Activated naive CD8-positive, alpha-beta T cell (primary cell): ENCODE measurements around the gene TYMS.
"Not testable (repeated sequence)": the region's sequence is repeated elsewhere in the genome, so short reads cannot be mapped to it uniquely, and the experiment has no call there.

Experiments used
- H3K27ac Mint-ChIP-seq: one replicate; pipeline ENCODE4 v1.8.0; 2021; ENCODE audit warnings: mixed read lengths
- H3K27me3 Mint-ChIP-seq: one replicate; pipeline ENCODE4 v1.8.0; 2021; ENCODE audit warnings: mixed read lengths
- H3K36me3 Mint-ChIP-seq: one replicate; pipeline ENCODE4 v1.8.0; 2021; ENCODE audit warnings: mixed read lengths
- H3K4me1 Mint-ChIP-seq: one replicate; pipeline ENCODE4 v1.8.0; 2021; ENCODE audit warnings: low read depth, mixed read lengths
- H3K4me3 Mint-ChIP-seq: one replicate; pipeline ENCODE4 v1.8.0; 2021; ENCODE audit warnings: mild to moderate bottlenecking, mixed read lengths
- H3K9me3 Mint-ChIP-seq: one replicate; pipeline ENCODE4 v1.8.0; 2021; ENCODE audit warnings: low read depth, mixed read lengths

Gene TYMS

DNA sequence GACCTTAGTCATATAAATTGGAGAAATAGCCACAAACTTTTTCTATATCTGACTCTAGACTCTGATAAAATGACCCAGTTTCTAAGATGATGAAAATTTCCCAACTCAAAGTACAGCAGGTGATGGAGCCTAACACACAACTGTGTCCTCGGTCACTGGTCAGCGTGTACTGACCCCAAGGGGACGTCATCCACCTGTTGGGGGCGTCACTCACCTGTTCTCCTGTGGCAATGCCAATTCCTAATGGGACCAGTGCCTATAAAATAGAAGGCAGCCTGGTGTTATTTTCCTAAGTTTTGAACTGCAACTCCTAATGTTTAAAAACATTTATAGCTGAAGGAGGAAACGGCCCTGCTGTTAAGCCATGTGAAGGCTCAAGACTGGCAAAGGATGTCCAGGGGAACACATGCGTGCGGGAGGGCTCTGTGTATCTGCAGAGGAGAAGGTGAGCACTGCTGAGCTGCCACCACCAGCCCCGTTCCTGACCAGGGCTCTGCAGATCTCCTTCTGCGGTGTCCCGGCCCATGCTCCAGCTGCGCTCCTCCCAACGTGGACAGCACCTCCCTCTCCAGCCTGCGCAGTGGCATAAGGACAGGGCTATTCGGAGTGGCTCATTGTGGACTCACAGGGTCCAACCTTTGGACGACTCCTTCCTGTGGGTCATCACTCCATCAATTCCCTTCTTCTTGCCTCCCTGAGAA, 21.2 kb downstream of the TYMS start:
- Mint-ChIP-seq H3K9me3 (no peaks in the 10 kb centered on the region), H3K36me3 (peaks cover 24% of the 10 kb centered on the region), H3K4me1 (peaks cover 15% of the 10 kb centered on the region), H3K27me3 (no peaks in the 10 kb centered on the region), H3K4me3 (no peak overlapping the region), H3K27ac (no peak overlapping the region)

DNA sequence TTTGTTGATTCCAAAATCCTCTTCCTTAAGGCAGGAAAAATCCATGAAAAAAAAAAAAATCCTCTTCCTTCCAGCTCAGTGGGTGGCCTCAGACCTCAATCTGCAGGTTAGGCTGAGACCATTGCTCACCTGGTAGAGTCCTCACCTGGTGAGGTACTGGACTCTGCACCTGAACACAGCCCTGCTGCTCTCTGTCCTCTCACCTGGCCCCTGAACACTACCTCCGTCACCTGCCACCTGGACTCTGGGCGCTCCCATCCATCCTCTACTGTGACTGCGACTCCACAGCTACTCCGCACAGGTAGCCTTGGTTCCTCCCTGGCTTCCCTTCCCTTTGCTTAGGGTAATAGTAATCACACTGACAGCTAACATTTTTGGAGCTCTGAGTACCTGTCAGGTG, 22.1 kb downstream of the TYMS start:
- Mint-ChIP-seq H3K4me1 (peaks cover 15% of the 10 kb centered on the region), H3K9me3 (no peaks in the 10 kb centered on the region), H3K27me3 (no peaks in the 10 kb centered on the region), H3K27ac (no peak overlapping the region), H3K4me3 (no peak overlapping the region), H3K36me3 (peaks cover 24% of the 10 kb centered on the region)

DNA sequence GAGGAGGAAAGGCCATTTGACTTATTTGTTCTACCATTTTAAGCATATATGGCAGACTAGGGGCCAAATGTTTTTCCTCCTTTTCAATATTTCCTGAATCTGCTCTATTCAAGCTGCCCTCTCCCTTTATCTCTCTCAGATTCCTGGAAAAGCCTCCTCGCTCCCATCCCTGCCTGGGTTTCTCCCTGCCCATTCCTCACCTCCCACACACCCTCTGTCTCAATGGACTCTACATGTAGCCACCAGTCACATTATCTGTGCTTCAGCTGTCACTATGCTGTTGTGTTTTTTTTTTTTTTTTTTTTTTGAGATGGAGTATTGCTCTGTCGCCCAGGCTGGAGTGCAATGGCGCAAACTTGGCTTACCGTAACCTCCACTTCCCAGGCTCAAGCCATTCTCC, 22.9 kb downstream of the TYMS start:
- H3K27me3 Mint-ChIP-seq, result no peaks in the 10 kb centered on the region
- peaks cover 15% of the 10 kb centered on the region for H3K4me1 Mint-ChIP-seq
- H3K27ac Mint-ChIP-seq, result peak overlapping the region; percentile 12
- H3K9me3 Mint-ChIP-seq, result no peaks in the 10 kb centered on the region
- H3K4me3 Mint-ChIP-seq, result no peak overlapping the region
- H3K36me3 Mint-ChIP-seq, result peaks cover 26% of the 10 kb centered on the region

DNA sequence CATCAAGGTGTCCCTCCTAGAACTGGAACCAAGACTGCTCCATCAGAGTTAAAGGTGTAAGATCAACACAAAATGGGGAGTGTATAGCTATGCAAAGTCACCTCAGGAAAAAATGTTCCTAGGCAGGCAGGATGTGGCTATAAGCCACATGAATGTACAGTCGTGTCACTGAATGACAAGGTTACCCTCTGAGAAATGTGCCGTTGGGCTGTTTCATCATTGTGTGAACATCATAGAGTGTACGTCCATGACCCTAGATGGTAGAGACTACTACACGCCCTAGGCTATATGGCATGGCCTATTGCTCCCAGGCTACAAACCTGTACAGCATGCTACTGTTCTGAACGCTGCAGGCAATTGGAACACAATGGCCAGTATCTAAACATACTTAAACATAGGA, 24.5 kb downstream of the TYMS start:
- H3K9me3 Mint-ChIP-seq, result no peaks in the 10 kb centered on the region
- H3K4me3 Mint-ChIP-seq, result peak overlapping the region; percentile 8
- H3K27ac Mint-ChIP-seq, result peak overlapping the region; percentile 67
- no peaks in the 10 kb centered on the region for H3K27me3 Mint-ChIP-seq
- peaks cover 28% of the 10 kb centered on the region for H3K36me3 Mint-ChIP-seq
- peaks cover 15% of the 10 kb centered on the region for H3K4me1 Mint-ChIP-seq

DNA sequence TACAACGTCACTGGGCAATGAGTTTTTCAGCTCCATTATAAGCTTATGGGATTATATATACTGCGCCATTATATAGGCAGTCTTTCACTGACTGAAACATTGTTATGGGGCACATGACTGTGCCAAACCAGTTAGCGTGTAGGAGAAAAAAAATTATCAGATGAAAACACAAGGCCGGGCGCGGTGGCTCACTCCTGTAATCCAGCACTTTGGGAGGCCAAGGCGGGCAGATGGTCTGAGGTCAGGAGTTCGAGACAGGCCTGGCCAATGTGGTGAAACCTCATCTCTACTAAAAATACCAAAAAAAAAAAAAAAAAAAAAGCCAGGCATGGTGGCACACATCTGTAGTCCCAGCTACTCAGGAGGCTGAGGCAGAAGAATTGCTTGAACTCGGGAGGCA, 25.0 kb downstream of the TYMS start:
- H3K4me1 Mint-ChIP-seq, result peaks cover 15% of the 10 kb centered on the region
- not testable (repeated sequence) for H3K9me3 Mint-ChIP-seq, H3K4me3 Mint-ChIP-seq, H3K27ac Mint-ChIP-seq, H3K27me3 Mint-ChIP-seq
- peaks cover 28% of the 10 kb centered on the region for H3K36me3 Mint-ChIP-seq

DNA sequence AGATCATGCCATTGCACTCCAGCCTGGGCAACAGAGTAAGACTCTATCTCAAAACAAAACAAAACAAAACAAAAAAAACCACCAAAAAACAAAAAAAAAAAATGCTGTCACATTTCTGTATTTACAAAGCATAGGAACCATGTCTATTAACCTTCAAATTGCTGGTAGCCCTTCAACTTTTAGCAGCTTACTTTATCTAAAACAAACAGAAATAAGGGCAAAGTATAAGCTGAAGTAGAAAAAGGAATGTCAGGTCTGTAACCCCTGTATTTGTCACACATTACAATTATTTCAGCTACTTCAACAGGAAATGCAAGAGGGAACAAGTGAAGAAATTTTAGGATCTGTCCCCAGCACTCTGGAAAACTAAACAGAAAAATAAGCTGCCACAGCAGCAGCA, 25.4 kb downstream of the TYMS start:
- Mint-ChIP-seq H3K36me3 (peaks cover 28% of the 10 kb centered on the region), H3K4me3 (no peak overlapping the region), H3K27me3 (no peaks in the 10 kb centered on the region), H3K27ac (no peak overlapping the region), H3K9me3 (no peaks in the 10 kb centered on the region), H3K4me1 (peaks cover 15% of the 10 kb centered on the region)

DNA sequence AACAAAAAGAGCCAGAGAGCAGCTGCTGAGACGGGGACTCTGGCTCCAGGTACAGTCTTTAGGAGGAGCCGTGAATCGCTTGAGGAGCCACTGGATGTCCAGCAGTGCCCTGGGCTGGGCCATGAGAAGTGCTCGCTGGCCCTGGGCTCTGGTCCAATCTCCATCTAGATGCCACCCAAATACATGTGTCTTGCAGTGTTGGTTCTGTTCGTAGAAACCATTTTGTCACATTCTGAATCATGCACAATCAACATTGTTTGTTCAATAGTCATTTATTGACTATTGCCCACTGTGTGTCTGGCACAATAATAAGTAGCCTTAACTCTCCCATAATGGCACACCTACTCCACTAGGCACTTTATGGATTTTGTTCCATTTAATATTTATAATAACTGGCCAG, 26.1 kb downstream of the TYMS start:
- Mint-ChIP-seq H3K4me3 (no peak overlapping the region), H3K4me1 (peaks cover 15% of the 10 kb centered on the region), H3K27ac (no peak overlapping the region), H3K9me3 (no peaks in the 10 kb centered on the region), H3K27me3 (no peaks in the 10 kb centered on the region), H3K36me3 (peaks cover 24% of the 10 kb centered on the region)

DNA sequence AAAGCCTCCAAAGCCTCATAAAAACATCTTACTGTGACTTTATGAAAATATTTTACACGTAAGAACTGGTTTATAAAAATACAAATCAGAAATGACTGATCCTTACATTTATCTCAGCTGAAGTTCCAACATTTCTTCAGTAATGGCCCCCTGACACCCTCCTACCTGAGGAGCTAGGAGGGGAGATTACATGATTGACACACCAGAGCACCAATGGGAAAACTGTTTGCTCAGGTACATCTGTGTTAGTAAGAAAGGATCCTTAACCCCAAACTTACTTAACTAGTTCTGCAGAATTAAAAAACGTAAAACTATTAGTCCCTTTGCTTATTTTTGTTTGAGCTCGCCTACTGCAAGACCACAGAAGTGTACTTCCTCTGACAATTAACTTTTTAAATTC, 28.0 kb downstream of the TYMS start:
- H3K27ac Mint-ChIP-seq, result no peak overlapping the region
- H3K36me3 Mint-ChIP-seq, result peaks cover 21% of the 10 kb centered on the region
- H3K9me3 Mint-ChIP-seq, result no peaks in the 10 kb centered on the region
- H3K4me3 Mint-ChIP-seq, result no peak overlapping the region
- no peaks in the 10 kb centered on the region for H3K27me3 Mint-ChIP-seq
- H3K4me1 Mint-ChIP-seq, result peaks cover 15% of the 10 kb centered on the region

DNA sequence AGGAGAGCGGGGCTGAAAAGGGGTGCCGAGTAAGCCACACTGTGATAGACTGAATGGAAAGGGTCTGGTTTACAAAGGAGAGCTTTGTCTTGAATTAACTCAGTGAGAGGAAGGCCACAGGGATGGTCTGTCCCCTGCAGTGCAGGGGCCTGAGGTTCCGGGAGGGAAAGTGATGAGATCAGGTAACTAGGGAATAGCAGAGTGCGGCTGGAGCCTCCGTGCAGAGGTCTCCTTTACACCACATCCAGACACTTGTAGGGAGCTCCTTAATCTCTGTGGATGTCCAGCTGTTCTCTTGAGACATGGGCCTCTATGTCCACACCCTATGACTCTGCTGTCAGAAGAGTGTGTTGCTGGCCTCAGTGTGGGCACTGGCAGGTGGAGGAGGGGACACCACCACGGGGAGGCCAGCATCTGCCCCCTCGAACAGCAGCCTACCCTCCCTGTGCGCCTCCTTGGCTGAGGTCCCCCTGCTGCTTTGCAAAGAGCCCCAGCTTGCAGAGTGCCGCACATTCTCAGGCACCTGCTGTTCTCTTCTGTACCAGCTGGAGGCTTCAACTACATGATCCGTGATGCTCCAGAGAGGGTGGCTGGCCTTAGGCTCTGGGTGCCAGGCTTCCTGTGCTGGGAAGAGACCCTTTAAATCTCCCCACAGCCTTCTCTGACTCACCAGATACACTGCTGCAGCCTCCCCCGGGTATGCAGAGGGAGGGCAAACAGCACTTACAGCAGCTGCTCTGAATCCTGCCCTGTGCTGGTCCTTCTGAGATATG, 29.1 kb downstream of the TYMS start:
- Mint-ChIP-seq H3K27me3 (no peaks in the 10 kb centered on the region), H3K4me3 (no peak overlapping the region), H3K27ac (no peak overlapping the region), H3K4me1 (peaks cover 14% of the 10 kb centered on the region), H3K9me3 (no peaks in the 10 kb centered on the region), H3K36me3 (peaks cover 20% of the 10 kb centered on the region)

DNA sequence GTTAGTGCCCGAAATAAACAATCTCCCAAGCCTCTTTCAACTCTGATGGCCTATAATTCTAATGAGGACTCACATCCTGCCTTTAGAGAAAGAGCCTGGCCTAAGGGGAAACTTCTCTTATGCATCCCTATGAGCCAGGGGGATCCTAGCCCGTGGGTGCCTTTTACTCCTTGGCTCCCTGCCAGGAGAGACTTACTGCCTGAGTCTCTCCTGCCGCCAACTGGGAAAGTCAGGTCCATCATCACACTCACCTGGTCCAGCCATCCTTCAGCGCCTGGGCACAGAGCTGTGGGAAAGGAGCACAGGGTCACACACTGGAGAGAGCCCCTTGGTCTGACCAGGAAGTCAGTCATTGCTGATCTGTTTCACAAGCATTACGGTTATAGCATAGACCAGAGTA, 30.9 kb downstream of the TYMS start:
- no peak overlapping the region for H3K4me3 Mint-ChIP-seq
- H3K36me3 Mint-ChIP-seq, result peaks cover 9% of the 10 kb centered on the region
- no peaks in the 10 kb centered on the region for H3K9me3 Mint-ChIP-seq
- peaks cover 5% of the 10 kb centered on the region for H3K4me1 Mint-ChIP-seq
- no peaks in the 10 kb centered on the region for H3K27me3 Mint-ChIP-seq
- no peak overlapping the region for H3K27ac Mint-ChIP-seq

DNA sequence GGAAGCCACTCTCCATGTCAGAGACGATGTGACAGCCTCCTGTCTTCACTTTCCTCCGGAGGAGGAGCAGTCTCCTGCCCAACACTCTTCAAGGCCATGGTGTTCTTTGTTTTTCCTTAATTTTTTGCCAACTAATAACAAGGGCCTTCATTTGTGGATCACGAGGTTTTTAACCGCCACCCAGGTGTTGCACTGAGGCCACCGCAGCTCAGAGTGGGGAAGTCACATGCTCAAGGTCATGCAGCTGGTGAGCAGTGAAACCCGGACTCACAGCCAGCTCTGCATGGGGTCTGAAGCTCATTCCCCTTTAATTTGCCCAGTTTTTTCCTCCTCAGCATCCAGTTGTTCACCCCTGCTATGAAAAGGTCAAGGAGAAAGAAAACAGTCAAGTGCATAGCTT, 35.4 kb downstream of the TYMS start:
- Mint-ChIP-seq H3K4me3 (no peak overlapping the region), H3K9me3 (no peaks in the 10 kb centered on the region), H3K36me3 (no peaks in the 10 kb centered on the region), H3K27me3 (no peaks in the 10 kb centered on the region), H3K27ac (peak overlapping the region; percentile 50), H3K4me1 (peaks cover 5% of the 10 kb centered on the region)

DNA sequence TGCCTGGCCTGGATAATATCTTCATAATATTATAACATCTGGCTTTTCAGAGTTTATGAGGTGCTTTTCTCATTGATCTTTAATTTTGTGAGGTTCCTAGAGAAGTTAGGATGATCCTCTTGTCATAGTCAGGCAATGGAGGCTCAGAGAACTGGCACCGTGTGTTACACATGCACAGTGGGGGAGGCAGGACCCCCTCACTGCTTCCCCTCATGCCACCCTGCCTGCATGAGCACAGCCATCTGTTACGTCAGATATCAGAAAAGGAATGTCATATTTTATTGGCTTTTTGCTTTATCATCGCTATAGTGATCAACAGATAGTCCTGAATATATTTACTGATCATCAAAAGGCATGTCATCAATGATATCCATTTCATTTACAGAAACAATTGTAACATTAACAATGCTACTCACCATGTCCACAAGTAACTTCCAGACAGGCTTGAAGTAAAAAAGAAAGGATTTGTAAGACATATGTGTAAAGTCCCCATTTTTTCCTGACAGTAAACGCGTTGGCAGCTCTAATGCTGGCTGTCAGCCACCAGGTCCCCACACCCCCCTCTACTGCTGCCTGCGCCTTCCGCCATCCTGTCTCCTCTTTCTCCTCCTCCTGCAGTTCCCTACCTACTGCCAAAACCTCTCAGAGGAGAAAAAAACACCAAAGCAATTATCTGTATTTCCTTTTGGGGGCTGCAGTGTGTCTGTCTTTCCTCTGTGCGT, 36.2 kb downstream of the TYMS start:
- Mint-ChIP-seq H3K36me3 (no peaks in the 10 kb centered on the region), H3K4me1 (peaks cover 5% of the 10 kb centered on the region), H3K9me3 (no peaks in the 10 kb centered on the region), H3K27ac (peak overlapping the region; percentile 50), H3K4me3 (no peak overlapping the region), H3K27me3 (no peaks in the 10 kb centered on the region)

DNA sequence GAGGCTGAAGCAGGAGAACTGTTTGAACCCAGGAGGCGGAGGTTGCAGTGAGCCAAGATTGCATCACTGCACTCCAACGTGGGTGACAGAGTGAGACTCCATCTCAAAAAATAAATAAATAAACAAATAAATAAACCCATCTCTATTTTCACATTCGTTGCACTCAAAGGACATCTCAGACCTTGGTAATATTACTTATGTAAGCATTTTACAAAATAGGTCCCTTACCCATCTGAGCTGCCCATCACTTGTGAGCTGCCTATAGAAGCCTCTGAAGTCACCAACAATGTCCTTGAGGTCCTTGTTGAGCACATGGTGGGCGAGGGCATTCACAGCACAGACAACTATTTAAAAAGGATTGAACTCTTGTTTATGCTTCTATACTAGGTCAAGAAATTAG, 39.6 kb downstream of the TYMS start:
- no peak overlapping the region for H3K27ac Mint-ChIP-seq
- H3K4me1 Mint-ChIP-seq, result peaks cover 7% of the 10 kb centered on the region
- no peak overlapping the region for H3K4me3 Mint-ChIP-seq
- no peaks in the 10 kb centered on the region for H3K36me3 Mint-ChIP-seq
- H3K27me3 Mint-ChIP-seq, result no peaks in the 10 kb centered on the region
- H3K9me3 Mint-ChIP-seq, result no peaks in the 10 kb centered on the region

DNA sequence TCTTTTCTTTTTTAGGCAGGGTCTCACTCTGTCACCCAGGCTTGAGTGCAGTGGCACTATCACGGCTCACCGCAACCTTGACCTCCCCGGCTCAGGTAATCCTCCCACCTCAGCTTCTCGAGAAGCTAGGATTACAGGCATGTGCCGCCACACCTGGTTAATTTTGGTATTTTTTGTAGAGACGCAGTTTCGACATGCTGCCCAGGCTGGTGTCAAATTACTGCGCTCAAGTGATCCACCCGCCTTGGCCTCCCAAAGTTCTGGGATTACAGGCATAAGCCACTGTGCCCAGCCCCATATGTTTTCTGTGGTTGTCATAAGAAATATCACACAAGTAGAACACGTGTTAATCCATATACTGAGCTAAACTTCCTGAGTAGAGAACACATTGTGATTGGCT, 40.3 kb downstream of the TYMS start:
- Mint-ChIP-seq H3K4me1 (peaks cover 8% of the 10 kb centered on the region), H3K4me3 (no peak overlapping the region), H3K27ac (no peak overlapping the region), H3K27me3 (no peaks in the 10 kb centered on the region), H3K9me3 (no peaks in the 10 kb centered on the region), H3K36me3 (peaks cover 1% of the 10 kb centered on the region)

DNA sequence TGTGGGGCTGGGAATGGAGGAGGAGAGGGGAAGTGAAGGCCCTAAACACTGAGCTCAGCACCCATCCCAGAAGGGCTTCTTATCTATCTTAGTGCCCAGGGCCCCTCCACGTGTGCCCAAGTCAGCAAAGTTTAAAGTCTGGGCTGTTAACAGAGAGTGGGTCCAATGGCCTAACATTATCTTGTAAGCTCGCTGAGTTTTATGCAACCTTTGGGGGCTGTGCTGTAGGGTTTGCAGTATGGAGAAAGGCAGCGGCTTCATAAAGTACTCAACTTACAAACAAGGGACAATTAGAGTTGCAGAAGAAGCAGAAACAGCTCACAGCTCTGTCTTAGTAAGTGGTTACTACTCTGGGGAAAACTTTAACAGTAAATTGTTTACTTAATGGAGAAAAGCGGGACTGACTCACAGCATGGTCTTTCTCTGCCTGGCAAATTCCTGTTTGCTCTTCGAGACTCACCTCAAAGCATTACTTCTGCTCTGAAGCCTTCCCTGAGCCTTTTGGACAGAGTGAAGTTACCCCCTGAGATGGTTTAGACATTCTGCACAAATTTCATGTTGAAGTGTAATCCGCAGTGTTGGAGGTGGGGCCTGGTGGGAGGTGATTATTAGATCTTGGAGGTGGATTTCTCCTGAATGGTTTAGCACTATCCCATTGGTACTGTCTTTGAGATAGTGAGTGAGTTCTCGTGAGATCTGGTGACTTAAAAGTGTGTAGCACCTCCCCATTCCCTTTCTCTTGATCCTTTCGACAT, 45.9 kb downstream of the TYMS start:
- H3K27ac Mint-ChIP-seq, result peak overlapping the region; percentile 82
- H3K4me1 Mint-ChIP-seq, result peaks cover 21% of the 10 kb centered on the region
- H3K9me3 Mint-ChIP-seq, result no peaks in the 10 kb centered on the region
- peak overlapping the region; percentile 4 for H3K4me3 Mint-ChIP-seq
- peaks cover 12% of the 10 kb centered on the region for H3K36me3 Mint-ChIP-seq
- H3K27me3 Mint-ChIP-seq, result no peaks in the 10 kb centered on the region
